Activated CD4-positive, alpha-beta T cell treated with anti-CD3 and anti-CD28 coated beads, Interleukin-2, amount 10 ng/mL, durations not matched to agents 24 days and 14 days (primary cell): Measurements from ENCODE around the gene EIF5B. TPM values are rescaled to one million over a fixed set of nuclear protein-coding genes. Genes with fewer than 3 reads are reported as not detected.

ENCODE experiments used
- DNase-seq: peaks from one replicate; pipeline ENCODE4 v3.0.0; 2022
- H3K27ac Mint-ChIP-seq: one replicate; pipeline ENCODE4 v1.8.0; 2022; ENCODE audit warnings: mild to moderate bottlenecking, mixed read lengths
- H3K27me3 Mint-ChIP-seq: one replicate; pipeline ENCODE4 v1.8.0; 2022; ENCODE audit warnings: mixed read lengths
- H3K36me3 Mint-ChIP-seq: one replicate; pipeline ENCODE4 v1.8.0; 2022; ENCODE audit warnings: low read depth, mild to moderate bottlenecking, mixed read lengths
- H3K4me1 Mint-ChIP-seq: one replicate; pipeline ENCODE4 v1.8.0; 2021; ENCODE audit warnings: mixed read lengths
- H3K4me3 Mint-ChIP-seq: one replicate; pipeline ENCODE4 v1.8.0; 2022; ENCODE audit warnings: mild to moderate bottlenecking, moderate library complexity, mixed read lengths
- H3K9me3 Mint-ChIP-seq: one replicate; pipeline ENCODE4 v1.8.0; 2021; ENCODE audit warnings: mixed read lengths
- intact Hi-C: fragments of 100-400 bp; cut with micrococcal nuclease; formaldehyde crosslinking; loops from one replicate; pipeline ENCODE4 v1.15.1; 2023
- total RNA-seq: library from RNA; stranded (reverse); gene quantifications from 2 replicates; pipeline ENCODE4 v1.2.3, GENCODE V29; 2022

The EIF5B gene
- total RNA-seq, 1 donor from 2014 or later, result 88.5 TPM

DNA sequence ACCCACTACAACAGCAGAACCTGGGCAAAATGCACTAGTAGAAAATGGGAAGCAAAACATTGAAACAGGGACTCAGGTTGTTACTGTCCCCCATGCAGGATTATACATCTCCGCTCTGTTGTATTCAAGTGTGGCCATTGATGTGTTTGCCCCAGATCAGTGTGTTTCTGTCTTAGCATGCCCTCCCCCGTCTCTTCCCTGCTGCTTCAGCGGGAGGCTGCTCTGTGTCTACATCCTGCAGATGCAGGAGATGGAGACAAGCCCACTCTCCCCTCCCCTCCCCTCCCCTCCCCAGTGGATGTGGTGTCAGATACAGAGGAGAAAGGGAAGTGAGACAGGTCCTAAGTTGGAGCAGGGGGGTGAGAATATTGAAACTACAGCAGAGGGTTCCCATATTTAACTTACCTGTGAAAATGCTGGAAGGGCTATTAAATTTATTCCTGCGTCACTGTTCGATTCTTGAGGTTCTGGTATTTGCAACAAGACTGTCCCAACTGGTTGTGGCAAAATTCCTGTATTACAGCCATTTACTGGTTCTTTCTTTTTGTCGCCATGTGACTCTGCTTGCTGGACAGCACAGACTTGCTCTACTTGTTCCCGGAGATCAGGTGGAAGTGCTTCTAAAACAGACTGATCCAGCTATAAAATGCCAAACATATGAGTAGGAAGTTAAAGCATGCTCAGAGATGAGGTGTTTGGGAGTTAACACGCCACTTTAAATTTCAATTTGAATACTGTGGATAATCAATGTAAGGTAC lies 67.0 kb downstream of the EIF5B start:
- no peak for DNase-seq
- intact Hi-C loops, result no loop called here
- no peak overlapping the region for H3K27ac Mint-ChIP-seq
- peaks cover 6% of the 10 kb centered on the region for H3K4me1 Mint-ChIP-seq
- H3K9me3 Mint-ChIP-seq, result no peaks in the 10 kb centered on the region
- H3K27me3 Mint-ChIP-seq, result no peaks in the 10 kb centered on the region
- H3K36me3 Mint-ChIP-seq, result peaks cover 54% of the 10 kb centered on the region
- no peak overlapping the region for H3K4me3 Mint-ChIP-seq

- H3K36me3 Mint-ChIP-seq, result peaks cover 53% of the 10 kb centered on the region
- no peak overlapping the region for H3K4me3 Mint-ChIP-seq
- no peaks in the 10 kb centered on the region for H3K9me3 Mint-ChIP-seq
- no peak for DNase-seq
- H3K4me1 Mint-ChIP-seq, result peaks cover 6% of the 10 kb centered on the region
- no peak overlapping the region for H3K27ac Mint-ChIP-seq
- H3K27me3 Mint-ChIP-seq, result no peaks in the 10 kb centered on the region
- intact Hi-C loops, result no loop called here
These were observed 67.8 kb downstream of the EIF5B start for GRCh38 chr2:99404797-99405669.

- no peaks in the 10 kb centered on the region for H3K9me3 Mint-ChIP-seq
- no peaks in the 10 kb centered on the region for H3K27me3 Mint-ChIP-seq
- no peak overlapping the region for H3K4me3 Mint-ChIP-seq
- peaks cover 6% of the 10 kb centered on the region for H3K4me1 Mint-ChIP-seq
- H3K36me3 Mint-ChIP-seq, result peaks cover 51% of the 10 kb centered on the region
- H3K27ac Mint-ChIP-seq, result no peak overlapping the region
- intact Hi-C loops, result no loop called here
- DNase-seq, result no peak
These were observed 68.9 kb downstream of the EIF5B start for GRCh38 chr2:99406137-99406536.

GRCh38 chr2:99410276-99410675 lies 73.1 kb downstream of the EIF5B start:
- no peaks in the 10 kb centered on the region for H3K27me3 Mint-ChIP-seq
- H3K27ac Mint-ChIP-seq, result no peak overlapping the region
- intact Hi-C loops, result no loop called here
- H3K4me3 Mint-ChIP-seq, result no peak overlapping the region
- H3K9me3 Mint-ChIP-seq, result no peaks in the 10 kb centered on the region
- H3K4me1 Mint-ChIP-seq, result peaks cover 5% of the 10 kb centered on the region
- DNase-seq, result no peak
- peaks cover 46% of the 10 kb centered on the region for H3K36me3 Mint-ChIP-seq

DNA sequence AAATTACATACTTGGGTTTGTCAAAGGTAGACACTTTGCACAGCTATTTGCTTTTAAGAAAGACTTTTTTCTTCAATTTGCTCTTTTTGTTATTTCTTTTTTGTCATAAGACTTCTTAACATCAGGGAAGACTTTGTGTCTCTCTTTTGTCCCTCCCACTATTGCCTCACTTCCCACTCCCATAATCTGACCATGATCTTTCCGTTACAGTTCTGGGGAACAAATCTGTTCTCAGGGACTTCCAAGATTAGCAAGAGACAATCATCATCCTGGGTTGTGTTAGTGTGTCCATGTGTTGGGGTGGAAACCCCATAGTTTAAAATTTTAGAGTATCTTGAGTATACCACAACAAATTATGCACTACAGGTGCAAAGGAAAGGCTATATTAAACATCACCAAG lies 77.4 kb downstream of the EIF5B start:
- H3K36me3 Mint-ChIP-seq, result peaks cover 45% of the 10 kb centered on the region
- H3K4me1 Mint-ChIP-seq, result peaks cover 3% of the 10 kb centered on the region
- H3K4me3 Mint-ChIP-seq, result no peak overlapping the region
- no peak for DNase-seq
- H3K27ac Mint-ChIP-seq, result no peak overlapping the region
- no peaks in the 10 kb centered on the region for H3K27me3 Mint-ChIP-seq
- intact Hi-C loops, result no loop called here
- no peaks in the 10 kb centered on the region for H3K9me3 Mint-ChIP-seq

DNA sequence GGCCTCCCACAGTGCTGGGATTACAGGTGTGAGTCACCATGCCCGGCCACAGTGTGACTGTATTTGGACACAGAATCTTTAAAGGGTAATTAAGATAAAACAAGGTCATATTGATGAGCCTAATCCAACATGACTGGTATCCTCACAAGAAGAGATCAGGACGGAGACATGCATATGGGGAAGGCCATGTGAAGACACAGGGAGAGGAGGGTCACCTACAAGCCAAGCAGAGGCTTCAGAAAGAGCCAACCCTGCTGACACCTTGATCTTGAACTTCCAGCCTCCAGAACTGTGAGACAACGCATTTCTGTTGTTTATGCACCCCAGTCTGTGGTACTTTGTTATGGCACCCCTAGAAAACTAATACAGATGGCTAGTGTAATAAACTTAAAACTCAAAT lies 80.2 kb downstream of the EIF5B start:
- Mint-ChIP-seq H3K9me3 (no peaks in the 10 kb centered on the region), H3K36me3 (peaks cover 51% of the 10 kb centered on the region), H3K27me3 (no peaks in the 10 kb centered on the region), H3K4me3 (no peak overlapping the region), H3K27ac (no peak overlapping the region), H3K4me1 (peaks cover 3% of the 10 kb centered on the region)
- intact Hi-C loops, result loop anchor here (5.0 kb wide), 1 partner anchor 40 kb away; no protein-coding TSS in a partner anchor
- DNase-seq, result no peak

GRCh38 chr2:99420031-99420430 lies 82.8 kb downstream of the EIF5B start:
- Mint-ChIP-seq H3K27me3 (no peaks in the 10 kb centered on the region), H3K4me3 (no peak overlapping the region), H3K27ac (no peak overlapping the region), H3K36me3 (peaks cover 53% of the 10 kb centered on the region), H3K9me3 (no peaks in the 10 kb centered on the region), H3K4me1 (peaks cover 5% of the 10 kb centered on the region)
- intact Hi-C loops, result no loop called here
- DNase-seq, result no peak

- no peak overlapping the region for H3K27ac Mint-ChIP-seq
- no peaks in the 10 kb centered on the region for H3K27me3 Mint-ChIP-seq
- intact Hi-C loops, result no loop called here
- H3K4me3 Mint-ChIP-seq, result no peak overlapping the region
- peaks cover 51% of the 10 kb centered on the region for H3K36me3 Mint-ChIP-seq
- no peaks in the 10 kb centered on the region for H3K9me3 Mint-ChIP-seq
- peaks cover 5% of the 10 kb centered on the region for H3K4me1 Mint-ChIP-seq
- DNase-seq, result no peak
These were observed 83.6 kb downstream of the EIF5B start for GRCh38 chr2:99420751-99421299.

DNA sequence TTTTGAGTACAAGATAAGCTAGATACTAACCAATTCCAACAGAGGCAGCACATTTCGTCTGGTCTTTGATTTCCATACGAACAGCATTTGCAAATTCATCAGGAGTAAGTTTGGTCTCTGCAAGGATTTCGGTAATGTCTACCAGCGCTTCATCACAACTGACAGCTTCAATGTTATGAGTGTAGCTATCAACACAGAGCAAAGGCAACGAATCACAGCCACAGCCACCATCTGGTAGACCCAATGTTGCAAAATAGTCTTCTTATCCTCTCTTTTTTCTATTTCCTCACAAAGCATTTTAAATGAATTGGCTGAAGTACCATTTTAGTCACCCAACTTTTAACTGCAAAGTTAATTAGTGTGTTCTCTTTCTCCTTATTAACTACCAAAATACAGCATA lies 84.3 kb downstream of the EIF5B start:
- intact Hi-C loops, result no loop called here
- Mint-ChIP-seq H3K27ac (no peak overlapping the region), H3K4me1 (peaks cover 5% of the 10 kb centered on the region), H3K27me3 (no peaks in the 10 kb centered on the region), H3K9me3 (no peaks in the 10 kb centered on the region), H3K4me3 (no peak overlapping the region), H3K36me3 (peaks cover 49% of the 10 kb centered on the region)
- no peak for DNase-seq

GRCh38 chr2:99422599-99422998 lies 85.4 kb downstream of the EIF5B start:
- intact Hi-C loops, result no loop called here
- H3K36me3 Mint-ChIP-seq, result peaks cover 50% of the 10 kb centered on the region

DNA sequence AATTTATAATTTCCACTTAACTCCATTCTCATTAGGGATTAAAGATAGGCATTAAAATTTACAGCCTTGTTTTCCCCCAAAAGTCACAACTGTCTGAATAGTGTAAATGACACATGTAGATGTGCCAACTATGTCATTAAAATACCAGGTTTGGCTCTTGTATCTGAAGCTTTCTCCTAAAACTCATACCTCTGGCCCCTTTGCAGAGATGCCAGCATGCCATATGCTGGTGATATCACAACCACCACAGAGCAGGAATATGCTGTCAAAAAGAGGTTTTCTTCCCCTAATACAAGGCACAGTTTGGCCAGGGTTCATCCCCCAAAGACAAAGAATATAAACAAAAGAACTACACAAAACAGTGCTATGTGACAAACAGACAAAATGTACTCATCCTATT lies 87.2 kb downstream of the EIF5B start:
- intact Hi-C loops, result no loop called here
- no peak for DNase-seq
- H3K9me3 Mint-ChIP-seq, result no peaks in the 10 kb centered on the region
- peaks cover 5% of the 10 kb centered on the region for H3K4me1 Mint-ChIP-seq
- peaks cover 50% of the 10 kb centered on the region for H3K36me3 Mint-ChIP-seq
- H3K27me3 Mint-ChIP-seq, result no peaks in the 10 kb centered on the region
- no peak overlapping the region for H3K27ac Mint-ChIP-seq
- no peak overlapping the region for H3K4me3 Mint-ChIP-seq

More at GRCh38 chr2:99422599-99422998, 85.4 kb downstream of the EIF5B start:
- Mint-ChIP-seq H3K4me1 (peaks cover 5% of the 10 kb centered on the region), H3K27me3 (no peaks in the 10 kb centered on the region), H3K27ac (no peak overlapping the region), H3K4me3 (no peak overlapping the region), H3K9me3 (no peaks in the 10 kb centered on the region)
- no peak for DNase-seq

GRCh38 chr2:99425022-99425421 lies 87.8 kb downstream of the EIF5B start:
- no peak for DNase-seq
- intact Hi-C loops, result no loop called here
- Mint-ChIP-seq H3K4me3 (no peak overlapping the region), H3K27me3 (no peaks in the 10 kb centered on the region), H3K36me3 (peaks cover 46% of the 10 kb centered on the region), H3K4me1 (peaks cover 5% of the 10 kb centered on the region), H3K27ac (no peak overlapping the region), H3K9me3 (no peaks in the 10 kb centered on the region)

GRCh38 chr2:99430614-99431291 lies 93.6 kb downstream of the EIF5B start:
- intact Hi-C loops, result no loop called here
- H3K36me3 Mint-ChIP-seq, result peaks cover 35% of the 10 kb centered on the region
- H3K27ac Mint-ChIP-seq, result peak overlapping the region; percentile 54

More at GRCh38 chr2:99430614-99431291, 93.6 kb downstream of the EIF5B start:
- Mint-ChIP-seq H3K4me3 (no peak overlapping the region), H3K27me3 (no peaks in the 10 kb centered on the region), H3K4me1 (peaks cover 8% of the 10 kb centered on the region), H3K9me3 (no peaks in the 10 kb centered on the region)
- DNase-seq, result no peak
